Left renal cortex interstitium (tissue), 4 donors: ENCODE data around the gene ZCRB1. TPM values are rescaled to one million over a fixed set of nuclear protein-coding genes. Genes with fewer than 3 reads are reported as not detected.
"Not testable (repeated sequence)": the region's sequence is repeated elsewhere in the genome, so short reads cannot be mapped to it uniquely, and the experiment has no call there.

ENCODE experiments used
- DNase-seq, 4 donors: peaks; one replicate each; pipeline ENCODE4 v3.0.0-alpha.2; 2013; ENCODE audit warnings: low read depth in 4 of 4, low spot score in 2 of 4, missing footprints in 1 of 4
- polyA plus RNA-seq, 4 donors: library from polyadenylated mRNA; unstranded; fragments of 120-200 nt; gene quantifications; one replicate each; pipeline ENCODE4 v1.2.1, GENCODE V29; 2013; ENCODE audit not compliant: insufficient read length in 4 of 4

ZCRB1 gene
- 100 to 1,000 TPM in 3 of 4 donors, 10 to 100 TPM in 1; 89.8 to 106 (median 102) TPM for polyA plus RNA-seq

GRCh38 chr12:42325653-42326474 lies at the start of gene ZCRB1, which contains the start of gene PPHLN1:
ZCRB1 (minus strand) TSS chr12:42326094; CDS start chr12:42324102, 1,992 bp downstream.
PPHLN1 (plus strand) TSS chr12:42326167; CDS start chr12:42335903, 9,736 bp downstream.
- peak; percentile 67 to 81 (median 74) for DNase-seq

DNA sequence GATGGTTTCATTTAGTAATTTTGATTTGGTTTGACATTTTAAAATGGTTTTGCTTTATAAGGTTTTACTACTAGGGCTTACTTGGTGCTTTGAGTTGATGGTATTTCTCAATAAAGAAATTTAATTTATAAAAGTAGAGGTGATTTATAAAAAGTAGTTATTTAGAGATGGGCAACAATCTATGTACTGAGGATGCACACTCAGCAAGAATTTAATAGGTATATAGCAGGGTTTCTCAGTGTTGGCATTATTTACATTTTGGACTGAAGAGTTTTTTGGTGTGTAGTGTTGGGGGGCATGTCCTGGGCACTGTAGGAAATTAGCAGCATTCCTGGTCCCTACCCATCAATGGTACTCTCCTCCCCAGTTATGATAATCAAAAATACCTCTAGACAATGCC lies 47.8 kb upstream of the ZCRB1 start:
- no peak for DNase-seq

DNA sequence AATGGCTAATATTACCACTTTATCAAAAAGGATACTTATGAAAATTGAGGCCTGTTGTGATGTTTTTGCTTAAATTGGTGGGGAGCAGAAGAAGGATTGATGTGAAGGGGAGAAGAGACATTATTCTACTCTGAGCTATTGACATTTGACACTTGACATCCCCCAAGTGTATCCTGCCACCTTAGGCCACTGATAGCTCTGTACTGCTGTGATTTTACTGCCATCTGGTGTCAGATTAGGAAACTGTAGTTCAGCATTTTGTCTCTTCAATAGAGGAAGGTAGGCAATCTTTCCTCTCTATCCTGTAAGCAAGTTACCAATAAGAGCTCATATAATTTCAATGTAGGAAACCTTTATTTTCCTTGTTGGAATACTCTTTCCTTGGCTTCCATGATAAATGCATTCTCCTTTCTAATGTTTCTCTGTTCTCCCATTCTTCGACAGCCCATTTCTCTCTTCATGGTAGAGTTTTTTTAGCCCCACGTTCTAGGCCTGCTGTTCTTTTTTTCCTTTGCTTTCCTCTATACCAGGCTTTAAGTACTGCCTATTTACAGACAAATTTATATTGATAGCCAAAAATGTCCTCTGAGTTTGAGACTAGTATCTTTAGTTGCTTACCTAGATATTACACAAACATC lies 46.4 kb upstream of the ZCRB1 start:
- DNase-seq, result peak in 1 of 4 donors; percentile 25

- no peak for DNase-seq
These were observed 44.1 kb upstream of the ZCRB1 start for GRCh38 chr12:42370013-42370412.

DNA sequence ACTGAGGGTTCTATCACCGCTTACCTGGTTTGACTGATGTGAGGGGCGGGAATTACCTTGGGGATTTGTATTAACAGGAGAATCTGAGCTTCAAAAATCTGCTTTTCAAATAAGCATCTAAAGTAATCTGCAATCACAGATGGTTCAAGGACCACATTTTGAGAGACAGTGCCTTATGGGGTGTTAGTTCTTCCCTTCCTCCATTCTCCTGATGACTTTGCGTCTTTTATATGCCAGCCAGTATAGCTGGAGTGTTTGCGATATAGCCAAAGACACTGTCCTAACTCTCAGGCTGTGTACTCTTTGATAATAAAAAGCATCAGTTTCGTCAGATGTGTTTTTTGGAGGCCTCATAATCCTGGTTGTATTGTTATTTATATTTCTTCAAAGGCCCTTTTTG lies 39.6 kb upstream of the ZCRB1 start:
- DNase-seq, result no peak

DNA sequence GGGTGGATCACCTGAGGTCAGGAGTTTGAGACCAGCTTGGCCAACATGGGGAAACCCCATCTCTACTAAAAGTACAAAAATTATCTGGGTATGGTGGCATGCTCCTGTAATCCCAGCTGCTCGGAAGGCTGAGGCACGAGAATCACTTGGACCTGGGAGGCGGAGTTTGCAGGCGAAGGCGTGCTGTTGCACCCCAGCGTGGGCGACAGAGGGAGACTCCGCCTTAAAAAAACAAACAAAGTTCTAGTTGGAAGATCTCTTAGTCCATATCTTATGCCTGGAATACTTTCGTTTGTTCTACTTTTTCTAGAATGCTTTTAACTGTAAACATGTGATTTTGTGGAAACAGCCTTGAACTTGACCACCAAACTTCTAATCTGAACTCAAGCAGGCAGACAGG lies 38.8 kb upstream of the ZCRB1 start:
- no peak for DNase-seq

- no peak for DNase-seq
These were observed 36.9 kb upstream of the ZCRB1 start for GRCh38 chr12:42362647-42363260.

DNA sequence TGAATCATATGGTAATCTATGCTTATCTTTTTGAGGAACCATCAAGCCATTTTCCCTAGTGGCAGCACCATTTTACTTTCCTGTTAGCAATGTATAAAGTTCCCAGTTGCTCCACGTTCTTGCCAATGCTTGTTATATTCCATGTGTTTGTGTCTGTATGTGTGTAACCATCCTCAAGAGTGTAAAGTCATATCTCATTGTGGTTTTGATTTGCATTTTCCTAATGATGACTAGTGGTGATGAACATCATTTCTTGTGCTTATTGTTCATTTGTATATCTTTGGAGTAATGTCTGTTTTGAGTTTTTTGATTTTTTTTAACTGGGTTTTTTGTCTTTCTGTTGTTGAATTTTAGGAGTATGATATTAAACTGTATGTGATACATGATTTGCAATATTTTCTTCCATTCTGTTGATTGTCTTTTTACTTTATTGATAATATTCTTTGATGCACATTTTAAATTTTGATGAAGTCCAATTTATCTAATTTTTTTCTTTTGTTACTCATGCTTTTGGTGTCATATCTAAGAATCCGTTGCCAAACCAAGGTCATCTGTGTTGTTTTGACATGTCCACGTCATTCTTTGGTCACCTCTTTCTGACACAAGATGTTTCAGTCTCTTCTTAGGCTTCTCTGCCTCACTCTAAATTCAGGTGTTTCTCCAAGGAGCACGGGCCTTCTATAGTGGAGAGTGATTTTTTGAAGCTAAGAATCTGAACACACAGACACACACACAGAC lies 36.2 kb upstream of the ZCRB1 start:
- no peak for DNase-seq

DNA sequence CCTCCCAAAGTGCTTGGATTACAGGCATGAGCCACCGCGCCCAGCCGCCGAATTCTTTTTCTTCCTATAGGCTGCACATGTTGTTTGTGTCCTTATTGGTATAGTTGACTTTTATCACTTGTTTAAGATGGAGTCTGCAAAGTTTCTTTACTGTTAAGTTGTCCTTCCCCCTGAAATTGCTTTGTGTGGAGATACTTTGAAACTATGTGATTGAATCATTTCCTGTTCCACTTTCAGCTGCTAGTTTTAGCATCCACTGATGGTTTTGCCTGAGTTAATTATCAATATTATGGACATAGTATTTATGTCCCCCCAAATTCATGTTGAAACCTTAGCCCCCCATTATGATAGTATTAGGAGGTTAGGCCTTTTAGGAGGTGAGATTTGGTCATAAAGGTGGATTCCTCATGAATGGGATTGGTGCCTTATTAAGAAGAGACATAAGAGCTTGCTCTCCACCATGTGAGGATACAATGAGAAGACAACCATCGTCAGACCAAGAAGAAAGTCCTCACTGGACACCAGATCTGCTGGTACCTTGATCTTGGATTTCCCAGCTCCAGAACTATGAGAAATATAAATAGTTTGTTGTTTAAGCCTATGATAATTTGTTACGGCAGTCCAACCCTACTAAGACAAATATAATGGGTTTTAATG lies 35.0 kb upstream of the ZCRB1 start:
- no peak for DNase-seq

- DNase-seq, result no peak
These were observed 30.4 kb upstream of the ZCRB1 start for GRCh38 chr12:42356344-42356743.

- not testable (repeated sequence) for DNase-seq
These were observed 24.1 kb upstream of the ZCRB1 start for GRCh38 chr12:42350021-42350407.

GRCh38 chr12:42349119-42350020 lies 23.5 kb upstream of the ZCRB1 start:
- DNase-seq, result not testable (repeated sequence)

DNA sequence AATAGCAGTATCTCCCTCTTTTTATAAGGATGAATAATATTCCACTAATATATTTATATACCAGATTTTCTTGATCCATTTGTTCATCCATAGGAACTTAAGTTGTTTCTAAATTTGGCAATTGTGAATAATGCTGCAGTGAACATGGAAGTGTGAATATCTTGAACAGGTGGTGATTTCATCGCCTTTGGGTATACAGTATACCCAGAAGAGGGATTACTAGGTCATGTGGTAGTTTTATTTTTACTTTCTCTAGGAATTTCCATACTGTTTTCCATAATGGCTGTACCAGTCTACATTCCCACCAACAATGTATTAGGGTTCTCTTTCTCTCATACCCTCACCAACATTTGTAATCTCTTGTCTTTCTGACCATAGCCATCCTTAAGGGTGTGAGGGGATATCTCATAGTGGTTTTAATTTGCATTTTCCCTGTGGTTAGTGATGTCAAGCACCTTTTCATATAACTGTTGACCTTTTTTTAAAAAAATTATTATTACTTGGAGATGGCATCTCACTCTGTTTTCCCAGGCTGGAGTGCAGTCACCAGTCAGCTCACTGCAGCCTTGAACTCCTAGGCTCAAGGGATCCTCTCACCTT lies 20.6 kb upstream of the ZCRB1 start:
- DNase-seq, result no peak

GRCh38 chr12:42343721-42344120 lies 17.8 kb upstream of the ZCRB1 start:
- no peak for DNase-seq

DNA sequence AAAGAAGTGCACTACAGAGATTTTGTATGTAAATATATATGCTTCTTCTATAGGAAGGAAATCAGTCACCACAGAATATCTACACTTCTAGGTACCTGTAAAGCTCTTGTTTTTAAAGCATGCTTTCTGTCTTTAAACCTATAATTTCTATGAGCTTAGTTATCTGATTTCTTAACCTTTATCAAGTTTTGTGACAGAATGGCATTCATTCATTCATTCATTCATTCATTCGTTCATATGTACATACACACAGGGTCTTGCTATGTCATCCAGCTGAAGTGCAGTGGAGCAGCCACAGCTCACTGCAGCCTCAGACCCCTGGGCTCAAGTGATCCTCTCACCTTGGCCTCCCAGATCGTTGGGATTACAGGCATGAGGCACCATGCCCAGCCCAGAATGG lies 16.1 kb upstream of the ZCRB1 start:
- DNase-seq, result no peak

- no peak for DNase-seq
These were observed 12.4 kb upstream of the ZCRB1 start for GRCh38 chr12:42338280-42338679.

DNA sequence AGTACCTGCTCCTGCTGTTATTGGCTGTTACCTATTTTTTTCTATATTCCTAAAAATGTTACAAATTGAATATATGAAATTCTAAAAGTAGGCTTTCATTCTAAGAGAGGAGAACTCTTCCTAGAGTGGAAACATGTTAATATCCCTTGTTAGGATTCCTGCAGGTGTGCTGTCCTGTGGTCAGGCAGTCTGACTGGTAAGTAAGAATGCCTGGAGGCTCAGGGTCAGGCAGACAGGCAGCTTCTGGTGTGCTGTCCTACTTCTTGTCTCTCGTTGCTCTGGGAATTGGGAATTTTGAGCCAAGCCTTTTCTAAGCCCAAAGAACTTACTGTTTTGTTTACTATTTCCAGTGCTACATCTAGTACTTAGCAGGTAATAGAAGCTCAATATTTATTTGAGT lies 10.4 kb upstream of the ZCRB1 start:
- no peak for DNase-seq

GRCh38 chr12:42332301-42333285 lies 6.7 kb upstream of the ZCRB1 start:
- DNase-seq, result peak in 1 of 4 donors; percentile 25
